Neutrophil (primary cell): ENCODE results near the gene CLCN3.
A peak's percentile ranks its signal among the peaks of the same experiment; 100 is the strongest.
"Not testable (repeated sequence)": the region's sequence is repeated elsewhere in the genome, so short reads cannot be mapped to it uniquely, and the experiment has no call there.

Experiments
- H3K27ac ChIP-seq: fragments of 200-600 bp; sonication (generic); 2 replicates; pipeline ENCODE4 v1.5.1; 2016; ENCODE audit warnings: mild to moderate bottlenecking, moderate library complexity
- H3K27me3 ChIP-seq: fragments of 200-600 bp; sonication (generic); 2 replicates; pipeline ENCODE4 v1.6.0; 2016; ENCODE audit warnings: mild to moderate bottlenecking
- H3K36me3 ChIP-seq: fragments of 200-600 bp; sonication (generic); 2 replicates; pipeline ENCODE4 v1.5.1; 2017
- H3K4me1 ChIP-seq, 2 experiments: fragments of 200-600 bp in 1 of 2; sonication (generic) in 1 of 2; 1 replicate in 1 of 2; 2 replicates in 1 of 2; pipeline versions ENCODE4 v1.5.1 to v1.6.1; 2013 to 2016; ENCODE audit warnings: low read depth in 1 of 2, low read length in 1 of 2, mild to moderate bottlenecking in 1 of 2, moderate library complexity in 1 of 2; ENCODE audit not compliant: control insufficient read depth in 1 of 2, insufficient read depth in 1 of 2
- H3K4me3 ChIP-seq, 2 experiments: fragments of 200-600 bp in 1 of 2; sonication (generic) in 1 of 2; 1 replicate in 1 of 2; 2 replicates in 1 of 2; pipeline ENCODE4 v1.5.1; 2013 to 2016; ENCODE audit warnings: low read depth in 1 of 2, low read length in 1 of 2, mild to moderate bottlenecking in 1 of 2, moderate library complexity in 1 of 2
- H3K9me3 ChIP-seq: fragments of 200-600 bp; sonication (generic); 2 replicates; pipeline ENCODE4 v1.5.1; 2016
- TF ChIP-seq, protein P1 (sequence below): fragments of 200-600 bp; sonication (generic); IDR thresholded peaks from 2 replicates; pipeline ENCODE4 v1.5.1; 2016; ENCODE audit warnings: antibody characterized with exemption

Gene CLCN3

DNA sequence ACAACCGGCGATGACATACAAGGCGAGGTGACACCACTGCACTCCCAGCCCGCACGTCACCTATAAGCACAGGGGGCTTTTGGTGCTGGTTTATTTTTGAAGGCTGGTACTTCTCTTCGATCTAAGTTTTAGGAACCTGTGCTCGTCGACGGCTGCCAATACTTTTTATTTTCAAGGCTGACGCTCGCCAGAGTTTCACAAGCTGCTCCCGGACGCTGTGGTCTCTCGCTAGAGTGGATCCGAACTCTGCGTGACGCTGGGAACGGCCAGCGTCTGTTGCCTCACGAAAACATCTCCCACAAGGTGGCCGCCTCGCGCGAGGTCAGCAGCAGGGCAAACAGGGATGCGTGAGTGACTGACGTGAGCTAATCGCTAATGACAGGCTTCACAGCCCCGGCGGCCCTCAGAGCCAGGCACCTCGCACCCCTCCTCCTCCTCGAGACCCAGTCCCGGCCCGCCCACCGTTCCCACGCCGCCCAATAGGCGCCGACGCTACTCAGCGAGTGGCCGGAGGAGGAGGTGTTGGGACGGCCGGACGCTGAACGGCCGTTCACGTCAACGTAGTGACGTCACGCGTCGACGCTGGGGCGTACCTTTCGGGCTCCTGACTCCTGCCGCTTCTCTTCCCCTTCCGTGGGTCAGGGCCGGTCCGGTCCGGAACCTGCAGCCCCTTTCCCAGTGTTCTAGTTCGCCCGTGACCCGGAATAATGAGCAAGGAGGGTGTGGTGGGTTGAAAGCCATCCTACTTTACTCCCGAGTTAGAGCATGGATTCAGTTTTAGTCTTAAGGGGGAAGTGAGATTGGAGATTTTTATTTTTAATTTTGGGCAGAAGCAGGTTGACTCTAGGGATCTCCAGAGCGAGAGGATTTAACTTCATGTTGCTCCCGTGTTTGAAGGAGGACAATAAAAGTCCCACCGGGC is at the start of gene CLCN3:
CLCN3 (plus strand) TSS at position 621 of the 922 bp plus-strand sequence. CDS start 15,351 bp downstream, outside the sequence.
- H3K4me1 ChIP-seq, result peaks cover 31 to 32% of the 10 kb centered on the region in 2 experiments
- H3K27ac ChIP-seq, result peak within 1 kb of the TSS; percentile 96
- TF ChIP-seq, protein P1, sequence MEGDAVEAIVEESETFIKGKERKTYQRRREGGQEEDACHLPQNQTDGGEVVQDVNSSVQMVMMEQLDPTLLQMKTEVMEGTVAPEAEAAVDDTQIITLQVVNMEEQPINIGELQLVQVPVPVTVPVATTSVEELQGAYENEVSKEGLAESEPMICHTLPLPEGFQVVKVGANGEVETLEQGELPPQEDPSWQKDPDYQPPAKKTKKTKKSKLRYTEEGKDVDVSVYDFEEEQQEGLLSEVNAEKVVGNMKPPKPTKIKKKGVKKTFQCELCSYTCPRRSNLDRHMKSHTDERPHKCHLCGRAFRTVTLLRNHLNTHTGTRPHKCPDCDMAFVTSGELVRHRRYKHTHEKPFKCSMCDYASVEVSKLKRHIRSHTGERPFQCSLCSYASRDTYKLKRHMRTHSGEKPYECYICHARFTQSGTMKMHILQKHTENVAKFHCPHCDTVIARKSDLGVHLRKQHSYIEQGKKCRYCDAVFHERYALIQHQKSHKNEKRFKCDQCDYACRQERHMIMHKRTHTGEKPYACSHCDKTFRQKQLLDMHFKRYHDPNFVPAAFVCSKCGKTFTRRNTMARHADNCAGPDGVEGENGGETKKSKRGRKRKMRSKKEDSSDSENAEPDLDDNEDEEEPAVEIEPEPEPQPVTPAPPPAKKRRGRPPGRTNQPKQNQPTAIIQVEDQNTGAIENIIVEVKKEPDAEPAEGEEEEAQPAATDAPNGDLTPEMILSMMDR, result peak; percentile 56
- H3K4me3 ChIP-seq, result peak within 1 kb of the TSS; percentile 80 to 82
- H3K27me3 ChIP-seq, result peaks cover 37% of the 10 kb centered on the region
- no peaks in the 10 kb centered on the region for H3K36me3 ChIP-seq
- H3K9me3 ChIP-seq, result no peaks in the 10 kb centered on the region

GRCh38 chr4:169571012-169571411 is 49.4 kb upstream of the CLCN3 start:
- H3K27me3 ChIP-seq, H3K27ac ChIP-seq, H3K4me1 ChIP-seq, H3K9me3 ChIP-seq, H3K36me3 ChIP-seq, H3K4me3 ChIP-seq: not testable (repeated sequence)

DNA sequence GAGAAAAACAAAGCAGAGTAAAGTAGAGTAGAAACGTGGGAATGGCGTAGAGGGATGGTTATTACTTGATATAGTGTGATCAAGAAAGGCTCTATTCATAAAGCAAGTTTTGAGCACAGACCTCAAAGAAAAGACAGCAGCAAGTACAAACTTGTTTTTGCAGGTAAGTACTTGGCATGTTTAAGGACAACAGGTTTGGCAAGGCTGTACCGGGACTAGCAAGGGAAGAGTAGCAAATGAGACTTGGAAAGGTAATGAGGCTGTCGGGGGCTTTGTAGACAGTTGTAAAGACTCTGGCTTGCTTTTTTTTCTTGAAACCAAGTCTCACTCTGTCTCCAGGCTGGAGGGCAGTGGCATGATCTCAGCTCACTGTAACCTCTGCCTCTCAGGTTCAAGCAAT is 48.9 kb upstream of the CLCN3 start:
- TF ChIP-seq, protein P1, result no peak
- Histone ChIP-seq H3K36me3 (peaks cover 11% of the 10 kb centered on the region), H3K27ac (no peak overlapping the region), H3K9me3 (no peaks in the 10 kb centered on the region), H3K4me1 (no peaks in the 10 kb centered on the region), H3K27me3 (no peaks in the 10 kb centered on the region), H3K4me3 (no peak overlapping the region)

GRCh38 chr4:169573889-169574288 is 46.5 kb upstream of the CLCN3 start:
- Histone ChIP-seq H3K4me3 (no peak overlapping the region), H3K27me3 (no peaks in the 10 kb centered on the region), H3K36me3 (peaks cover 11% of the 10 kb centered on the region), H3K4me1 (no peaks in the 10 kb centered on the region), H3K9me3 (no peaks in the 10 kb centered on the region), H3K27ac (no peak overlapping the region)
- TF ChIP-seq, protein P1, result no peak

- TF ChIP-seq, protein P1, result no peak
- no peak overlapping the region for H3K27ac ChIP-seq
- H3K27me3 ChIP-seq, result no peaks in the 10 kb centered on the region
- H3K9me3 ChIP-seq, result no peaks in the 10 kb centered on the region
- H3K4me1 ChIP-seq, result no peaks in the 10 kb centered on the region
- no peak overlapping the region for H3K4me3 ChIP-seq
- H3K36me3 ChIP-seq, result peaks cover 7% of the 10 kb centered on the region
Measured at GRCh38 chr4:169582203-169582602, 38.2 kb upstream of the CLCN3 start.

DNA sequence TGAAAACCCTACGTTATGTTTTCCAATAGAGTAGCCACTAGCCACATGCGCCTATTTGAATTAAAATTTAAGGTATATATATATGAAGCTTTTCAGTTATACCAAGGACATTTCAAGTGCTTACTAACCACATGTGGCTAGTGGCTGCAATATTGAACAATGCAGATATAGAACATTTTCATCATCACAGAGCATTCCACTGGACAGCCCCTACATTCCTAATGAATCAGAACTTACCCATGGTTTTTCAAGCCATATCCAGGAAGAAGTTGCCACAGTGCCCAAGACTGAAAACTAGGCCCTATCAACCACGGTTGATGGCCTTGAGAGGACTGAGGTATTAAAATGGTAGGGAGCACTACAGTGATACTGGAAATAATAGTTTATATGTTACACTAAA is 37.7 kb upstream of the CLCN3 start:
- Histone ChIP-seq H3K9me3 (no peaks in the 10 kb centered on the region), H3K4me3 (no peak overlapping the region), H3K27me3 (no peaks in the 10 kb centered on the region), H3K36me3 (peaks cover 7% of the 10 kb centered on the region), H3K27ac (no peak overlapping the region), H3K4me1 (no peaks in the 10 kb centered on the region)
- TF ChIP-seq, protein P1, result no peak
